ENCODE data around the gene IFRD1.

IFRD1 gene

GRCh38 chr7:112521942-112522341 is 71.7 kb downstream of the IFRD1 start:
- intact Hi-C loops (cut with DNase I; ENCODE audit: low total_unique reads): no loop called here
- no peak overlapping the region for H3K4me3 ChIP-seq
- no peaks in the 10 kb centered on the region for H3K4me1 ChIP-seq
- no peak for TF ChIP-seq CTCF (IDR thresholded peaks at IDR 0.05)
- no peaks in the 10 kb centered on the region for H3K9me3 ChIP-seq
- H3K27ac ChIP-seq: no peak overlapping the region
- DNase-seq: no peak
- H3K27me3 ChIP-seq: no peaks in the 10 kb centered on the region
- H3K36me3 ChIP-seq: no peaks in the 10 kb centered on the region

- Histone ChIP-seq H3K4me1 (no peaks in the 10 kb centered on the region), H3K27ac (no peak overlapping the region), H3K4me3 (no peak overlapping the region), H3K36me3 (no peaks in the 10 kb centered on the region), H3K9me3 (no peaks in the 10 kb centered on the region), H3K27me3 (no peaks in the 10 kb centered on the region)
- intact Hi-C loops (cut with DNase I; ENCODE audit: low total_unique reads): no loop called here
- no peak for TF ChIP-seq CTCF (IDR thresholded peaks at IDR 0.05)
- no peak for DNase-seq
Observed at GRCh38 chr7:112523871-112524270, 73.6 kb downstream of the IFRD1 start.
